DND-41 (cell line): ENCODE results near the gene CA5B.
A peak's percentile ranks its signal among the peaks of the same experiment; 100 is the strongest.

Source experiments
- EZH2 ChIP-seq: IDR thresholded peaks from 3 replicates; pipeline ENCODE4 v1.6.1; 2012; ENCODE audit warnings: borderline replicate concordance, low read depth, mild to moderate bottlenecking, moderate library complexity, low read length, inconsistent platforms; ENCODE audit not compliant: severe bottlenecking
- TF ChIP-seq, protein P1 (sequence below): IDR thresholded peaks from 2 replicates; pipeline ENCODE4 v1.5.1; 2012; ENCODE audit warnings: borderline replicate concordance, low read length, moderate library complexity, mild to moderate bottlenecking; ENCODE audit not compliant: poor library complexity, severe bottlenecking; ENCODE audit errors: extremely low read depth

DNA sequence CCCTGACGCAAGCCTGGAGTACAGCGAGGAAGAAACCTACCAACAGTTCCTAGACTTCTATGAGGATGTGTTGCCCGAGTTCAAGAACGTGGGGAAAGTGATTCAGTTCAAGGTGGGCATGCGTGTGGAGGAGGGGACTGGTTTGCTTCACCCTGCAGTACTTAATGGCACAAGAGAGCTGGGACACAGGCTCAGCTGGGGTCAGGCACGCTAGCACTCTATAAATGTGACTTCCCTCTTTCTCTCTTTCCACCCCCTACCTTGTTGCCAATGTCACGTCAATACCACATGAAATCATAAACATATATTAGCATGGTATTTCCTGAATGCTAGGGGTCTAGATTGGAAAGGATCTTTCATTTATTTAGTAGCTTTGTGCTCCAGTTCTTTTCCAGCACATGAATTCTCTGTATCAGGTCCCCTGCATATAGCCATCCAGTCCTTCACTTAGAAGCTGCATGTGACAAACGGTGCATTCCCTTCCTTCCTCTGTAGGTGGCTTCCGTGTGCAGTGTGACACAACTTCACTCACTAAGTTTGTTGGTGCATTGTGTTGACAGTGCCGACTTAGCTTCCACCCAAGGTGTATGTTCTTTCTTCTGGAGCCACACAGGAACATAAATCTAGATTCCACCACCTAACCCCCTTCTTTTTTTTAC is 77.8 kb downstream of the CA5B start:
- TF ChIP-seq, protein P1, sequence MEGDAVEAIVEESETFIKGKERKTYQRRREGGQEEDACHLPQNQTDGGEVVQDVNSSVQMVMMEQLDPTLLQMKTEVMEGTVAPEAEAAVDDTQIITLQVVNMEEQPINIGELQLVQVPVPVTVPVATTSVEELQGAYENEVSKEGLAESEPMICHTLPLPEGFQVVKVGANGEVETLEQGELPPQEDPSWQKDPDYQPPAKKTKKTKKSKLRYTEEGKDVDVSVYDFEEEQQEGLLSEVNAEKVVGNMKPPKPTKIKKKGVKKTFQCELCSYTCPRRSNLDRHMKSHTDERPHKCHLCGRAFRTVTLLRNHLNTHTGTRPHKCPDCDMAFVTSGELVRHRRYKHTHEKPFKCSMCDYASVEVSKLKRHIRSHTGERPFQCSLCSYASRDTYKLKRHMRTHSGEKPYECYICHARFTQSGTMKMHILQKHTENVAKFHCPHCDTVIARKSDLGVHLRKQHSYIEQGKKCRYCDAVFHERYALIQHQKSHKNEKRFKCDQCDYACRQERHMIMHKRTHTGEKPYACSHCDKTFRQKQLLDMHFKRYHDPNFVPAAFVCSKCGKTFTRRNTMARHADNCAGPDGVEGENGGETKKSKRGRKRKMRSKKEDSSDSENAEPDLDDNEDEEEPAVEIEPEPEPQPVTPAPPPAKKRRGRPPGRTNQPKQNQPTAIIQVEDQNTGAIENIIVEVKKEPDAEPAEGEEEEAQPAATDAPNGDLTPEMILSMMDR = peak; percentile 24
- no peak for TF ChIP-seq EZH2
